Testis (tissue), 3 donors: ENCODE data around the gene IL37. TPM values are rescaled to one million over a fixed set of nuclear protein-coding genes. Genes with fewer than 3 reads are reported as not detected.

ENCODE experiments used
- DNase-seq: peaks from one replicate; pipeline ENCODE4 v3.0.0-alpha.2; 2019
- H3K27ac ChIP-seq, 2 donors: fragments of 200-600 bp; sonication (generic); one replicate each; pipeline ENCODE4 v1.5.1; 2019
- H3K27me3 ChIP-seq: fragments of 200-600 bp; sonication (generic); one replicate; pipeline ENCODE4 v1.5.1; 2019
- H3K36me3 ChIP-seq: fragments of 200-600 bp; sonication (generic); one replicate; pipeline ENCODE4 v1.5.1; 2017; ENCODE audit warnings: low read depth; ENCODE audit errors: missing control alignments
- H3K4me1 ChIP-seq: fragments of 200-600 bp; sonication (generic); one replicate; pipeline ENCODE4 v1.5.1; 2019
- H3K4me3 ChIP-seq, 2 donors: fragments of 200-600 bp; sonication (generic); one replicate each; pipeline ENCODE4 v1.5.1; 2017 to 2019
- H3K9me3 ChIP-seq: fragments of 200-600 bp; sonication (generic); one replicate; pipeline ENCODE4 v1.5.1; 2017
- POLR2A ChIP-seq: fragments of 450-650 bp; IDR thresholded peaks from one replicate; pipeline ENCODE4 v1.6.1; 2017; ENCODE audit warnings: antibody characterized with exemption, mild to moderate bottlenecking, moderate library complexity
- WGBS, 2 donors: methylation state at CpG; one replicate each; pipeline ENCODE4 v1.1.5; 2018; 5-methylcytosine and 5-hydroxymethylcytosine counted together
- intact Hi-C: fragments of 100-400 bp; cut with DNase I; formaldehyde crosslinking; loops from one replicate; pipeline ENCODE4 v1.15.1; 2023; ENCODE audit warnings: low total_unique reads
- polyA plus RNA-seq: library from polyadenylated mRNA; stranded (reverse); fragments of 350-450 nt; fragmentation: Illumina TruSeq; extraction: RNeasy Lipid Tissue Mini Kit (QIAGEN cat#74804); gene quantifications from one replicate; pipeline ENCODE4 v1.2.3, GENCODE V29; 2014; ENCODE audit warnings: low read depth, low replicate concordance; ENCODE audit not compliant: insufficient read depth
- total RNA-seq, 2 donors: library from RNA; depleted of rRNA; stranded (reverse); fragments of >200 nt; gene quantifications; one replicate each; pipeline ENCODE4 v1.2.3, GENCODE V29; 2016
- TF ChIP-seq, protein P1 (sequence below), 3 experiments: fragments of 450-650 bp in 2 of 3; fragments of 200-600 bp in 1 of 3; sonication (generic) in 1 of 3; IDR thresholded peaks; one replicate each; pipeline ENCODE4 v1.5.1; 2016 to 2019; ENCODE audit warnings: antibody characterized with exemption in 3 of 3, mild to moderate bottlenecking in 2 of 3, moderate library complexity in 1 of 3

IL37 gene
- total and polyA plus RNA-seq, 3 donors from 2014 or later: 1.3 to 1.5 TPM; not detected in 1

DNA sequence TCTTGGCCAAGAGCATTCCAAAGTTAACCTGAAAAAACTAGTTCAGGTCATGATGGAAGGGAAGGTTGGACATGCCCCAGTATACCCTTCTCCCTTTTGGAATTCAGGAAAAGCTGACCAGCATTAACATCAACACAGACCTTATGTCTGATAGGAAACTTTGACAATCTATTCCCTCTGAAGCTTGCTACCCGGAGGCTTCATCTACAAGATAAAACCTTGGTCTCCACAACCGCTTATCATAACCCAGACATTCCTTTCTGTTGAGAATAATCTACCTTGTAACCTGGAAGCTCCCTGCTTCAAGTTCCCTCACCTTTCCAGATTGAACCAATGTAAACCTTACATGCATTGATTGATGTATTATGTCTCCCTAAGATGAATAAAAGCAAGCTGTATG is 24.7 kb upstream of the IL37 start:
- intact Hi-C loops: no loop called here
- Histone ChIP-seq H3K36me3 (no peaks in the 10 kb centered on the region), H3K9me3 (no peaks in the 10 kb centered on the region), H3K27me3 (no peaks in the 10 kb centered on the region), H3K4me1 (no peaks in the 10 kb centered on the region), H3K27ac (no peak overlapping the region), H3K4me3 (no peak overlapping the region)
- 76 to 83% methylated on average over 2 of the region's 2 CpGs for whole genome bisulfite sequencing, 2 donors
- DNase-seq: no peak
- TF ChIP-seq POLR2A: no peak
- TF ChIP-seq, protein P1, sequence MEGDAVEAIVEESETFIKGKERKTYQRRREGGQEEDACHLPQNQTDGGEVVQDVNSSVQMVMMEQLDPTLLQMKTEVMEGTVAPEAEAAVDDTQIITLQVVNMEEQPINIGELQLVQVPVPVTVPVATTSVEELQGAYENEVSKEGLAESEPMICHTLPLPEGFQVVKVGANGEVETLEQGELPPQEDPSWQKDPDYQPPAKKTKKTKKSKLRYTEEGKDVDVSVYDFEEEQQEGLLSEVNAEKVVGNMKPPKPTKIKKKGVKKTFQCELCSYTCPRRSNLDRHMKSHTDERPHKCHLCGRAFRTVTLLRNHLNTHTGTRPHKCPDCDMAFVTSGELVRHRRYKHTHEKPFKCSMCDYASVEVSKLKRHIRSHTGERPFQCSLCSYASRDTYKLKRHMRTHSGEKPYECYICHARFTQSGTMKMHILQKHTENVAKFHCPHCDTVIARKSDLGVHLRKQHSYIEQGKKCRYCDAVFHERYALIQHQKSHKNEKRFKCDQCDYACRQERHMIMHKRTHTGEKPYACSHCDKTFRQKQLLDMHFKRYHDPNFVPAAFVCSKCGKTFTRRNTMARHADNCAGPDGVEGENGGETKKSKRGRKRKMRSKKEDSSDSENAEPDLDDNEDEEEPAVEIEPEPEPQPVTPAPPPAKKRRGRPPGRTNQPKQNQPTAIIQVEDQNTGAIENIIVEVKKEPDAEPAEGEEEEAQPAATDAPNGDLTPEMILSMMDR (IDR thresholded peaks at IDR 0.05): no peak

DNA sequence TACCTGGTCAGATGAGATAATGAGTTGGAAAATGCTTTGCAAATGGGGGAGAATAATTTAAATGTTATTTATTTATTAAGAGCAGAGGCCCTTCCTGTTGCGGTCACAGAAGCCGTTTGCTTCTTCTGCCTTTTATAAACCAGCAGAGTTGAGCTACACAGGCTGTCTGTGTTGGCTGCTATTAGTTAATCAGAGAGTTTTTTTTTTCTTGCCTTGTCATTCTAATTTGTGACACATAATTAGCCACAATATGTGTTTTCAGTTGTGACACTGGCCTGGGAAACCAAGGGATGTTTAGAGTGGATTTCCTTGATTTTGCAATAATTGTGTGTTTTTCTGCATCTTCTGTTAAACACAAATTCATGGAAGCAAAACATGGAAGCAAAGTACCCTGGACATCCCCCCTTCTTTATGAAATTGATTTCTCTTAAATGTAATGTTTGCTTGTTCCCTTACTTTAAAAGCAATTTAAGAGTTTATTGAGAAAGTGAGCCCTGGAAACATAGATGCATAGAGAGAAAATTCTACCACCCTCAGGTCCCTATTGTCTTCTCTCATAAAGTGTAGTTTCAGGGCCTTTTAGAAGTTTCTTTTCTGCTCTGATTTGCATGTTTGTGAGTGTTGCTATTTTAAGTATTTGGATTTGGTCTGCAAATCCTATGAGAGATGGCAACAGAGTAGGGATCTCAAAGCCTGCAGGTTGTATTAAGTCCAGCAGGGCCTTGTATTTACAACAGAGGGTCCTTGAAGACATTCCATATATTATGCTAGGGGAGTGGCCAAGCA is 22.8 kb upstream of the IL37 start:
- no peak for DNase-seq
- H3K27me3 ChIP-seq: no peaks in the 10 kb centered on the region
- H3K9me3 ChIP-seq: no peaks in the 10 kb centered on the region
- 79 to 86% methylated on average over 2 of the region's 2 CpGs for WGBS, 2 donors
- no peak overlapping the region for H3K27ac ChIP-seq
- H3K4me1 ChIP-seq: no peaks in the 10 kb centered on the region
- intact Hi-C loops: no loop called here
- TF ChIP-seq, protein P1 (IDR thresholded peaks at IDR 0.05): no peak
- no peak for TF ChIP-seq POLR2A
- no peaks in the 10 kb centered on the region for H3K36me3 ChIP-seq
- H3K4me3 ChIP-seq: no peak overlapping the region

DNA sequence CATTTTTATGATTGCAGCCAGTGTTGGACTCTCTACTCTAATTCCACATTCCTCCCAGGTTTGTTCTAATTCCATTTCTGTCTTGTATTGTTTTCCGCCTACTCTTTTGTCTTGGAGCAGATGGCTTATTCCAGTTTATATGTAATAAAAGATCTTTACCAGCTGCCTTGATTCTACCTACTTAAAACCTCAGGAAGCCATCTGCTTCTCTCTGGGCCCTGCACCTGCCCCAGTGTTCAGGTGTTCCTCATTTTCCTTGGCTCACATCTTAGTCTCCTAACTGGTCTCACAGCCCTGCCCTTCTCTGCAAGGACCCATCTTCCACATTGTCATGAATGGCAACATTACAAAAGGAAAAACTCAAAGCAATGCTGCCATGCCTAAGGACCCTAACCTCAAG is 21.0 kb upstream of the IL37 start:
- no peaks in the 10 kb centered on the region for H3K4me1 ChIP-seq
- no peaks in the 10 kb centered on the region for H3K9me3 ChIP-seq
- H3K27ac ChIP-seq: no peak overlapping the region
- H3K4me3 ChIP-seq: no peak overlapping the region
- intact Hi-C loops: no loop called here
- H3K27me3 ChIP-seq: no peaks in the 10 kb centered on the region
- no peaks in the 10 kb centered on the region for H3K36me3 ChIP-seq
- no peak for TF ChIP-seq POLR2A
- WGBS, 2 donors: 90 to 97% methylated on average over 1 of the region's 1 CpG
- DNase-seq: no peak

DNA sequence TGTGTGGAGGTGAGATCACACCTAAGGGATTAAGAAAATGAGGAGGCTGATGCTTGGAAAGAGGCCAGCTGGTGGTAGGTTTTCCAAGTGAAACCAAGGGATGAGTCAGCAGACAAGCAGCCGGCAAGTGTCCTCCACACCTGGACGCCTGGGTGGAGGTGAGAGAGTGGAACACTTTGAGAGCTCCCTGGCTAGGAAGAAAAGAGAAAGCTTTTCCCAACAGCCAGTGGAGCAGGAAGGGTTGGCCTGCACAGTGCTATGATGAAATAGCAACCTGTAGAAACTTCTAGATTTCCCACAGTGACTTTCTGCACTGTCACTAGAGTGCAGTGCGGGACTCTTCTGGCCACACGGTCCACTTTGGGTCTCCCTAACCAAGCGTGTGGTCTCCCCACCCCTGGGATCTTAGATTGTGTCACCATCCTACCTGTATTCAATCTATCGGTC is 19.6 kb upstream of the IL37 start:
- Histone ChIP-seq H3K4me1 (no peaks in the 10 kb centered on the region), H3K27me3 (no peaks in the 10 kb centered on the region), H3K4me3 (no peak overlapping the region), H3K27ac (no peak overlapping the region), H3K9me3 (no peaks in the 10 kb centered on the region), H3K36me3 (no peaks in the 10 kb centered on the region)
- no peak for DNase-seq
- intact Hi-C loops: no loop called here
- no peak for TF ChIP-seq POLR2A
- TF ChIP-seq, protein P1 (IDR thresholded peaks at IDR 0.05): no peak
- 87 to 89% methylated on average over 6 of the region's 6 CpGs for WGBS, 2 donors

DNA sequence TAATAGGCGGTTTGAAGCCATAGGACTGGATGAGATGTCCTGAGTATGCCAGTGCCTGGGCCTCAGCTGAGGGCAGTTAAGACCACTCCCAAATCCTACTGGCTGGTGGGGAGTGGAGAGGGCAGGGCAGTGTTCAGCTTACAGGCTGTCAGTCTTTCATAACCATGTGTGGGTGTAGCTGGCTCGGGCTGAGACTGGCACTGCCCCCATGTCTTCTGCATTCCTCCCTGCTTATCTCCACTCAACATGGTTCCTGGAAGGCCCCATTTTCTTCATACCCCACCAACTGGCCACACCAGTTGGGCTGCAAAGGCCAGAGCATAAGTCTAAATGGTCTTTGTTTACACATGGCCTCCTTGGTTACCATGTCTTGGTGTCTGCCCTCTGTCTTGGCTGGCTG is 17.2 kb upstream of the IL37 start:
- no peak for TF ChIP-seq POLR2A
- TF ChIP-seq, protein P1 (IDR thresholded peaks at IDR 0.05): no peak
- no peaks in the 10 kb centered on the region for H3K9me3 ChIP-seq
- H3K27me3 ChIP-seq: no peaks in the 10 kb centered on the region
- intact Hi-C loops: no loop called here
- H3K36me3 ChIP-seq: no peaks in the 10 kb centered on the region
- no peak overlapping the region for H3K27ac ChIP-seq
- DNase-seq: no peak
- H3K4me3 ChIP-seq: no peak overlapping the region
- WGBS, 2 donors: 68 to 78% methylated on average over 2 of the region's 2 CpGs
- H3K4me1 ChIP-seq: no peaks in the 10 kb centered on the region
